Cortex of kidney (tissue), 1 donor: ENCODE measurements around the gene FAH.
"Not testable (repeated sequence)": the region's sequence is repeated elsewhere in the genome, so short reads cannot be mapped to it uniquely, and the experiment has no call there.

ENCODE experiments used
- DNase-seq: peaks from one replicate; lab custom pipeline; 2025; lab: John Stamatoyannopoulos, UW

FAH gene

DNA sequence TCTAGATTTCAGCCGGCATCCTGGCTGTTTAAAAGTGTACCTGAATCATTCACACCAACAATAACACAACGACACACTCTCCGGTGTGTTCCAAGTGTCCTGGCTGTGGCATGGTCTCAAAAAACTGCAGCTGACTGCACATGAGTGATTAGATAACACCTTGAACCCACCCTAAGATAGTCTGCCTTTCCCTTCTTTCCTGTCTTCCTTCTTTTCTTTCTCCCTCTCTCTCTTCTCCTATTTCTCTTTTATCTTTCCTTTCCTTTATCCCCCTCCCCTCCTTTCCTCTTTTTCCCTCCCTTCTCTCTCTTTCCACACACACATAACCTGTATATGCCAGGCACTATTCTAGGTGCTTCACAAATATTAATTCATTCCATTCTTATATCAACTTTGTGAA, 1.2 kb upstream of the FAH start:
- DNase-seq: no peak

DNA sequence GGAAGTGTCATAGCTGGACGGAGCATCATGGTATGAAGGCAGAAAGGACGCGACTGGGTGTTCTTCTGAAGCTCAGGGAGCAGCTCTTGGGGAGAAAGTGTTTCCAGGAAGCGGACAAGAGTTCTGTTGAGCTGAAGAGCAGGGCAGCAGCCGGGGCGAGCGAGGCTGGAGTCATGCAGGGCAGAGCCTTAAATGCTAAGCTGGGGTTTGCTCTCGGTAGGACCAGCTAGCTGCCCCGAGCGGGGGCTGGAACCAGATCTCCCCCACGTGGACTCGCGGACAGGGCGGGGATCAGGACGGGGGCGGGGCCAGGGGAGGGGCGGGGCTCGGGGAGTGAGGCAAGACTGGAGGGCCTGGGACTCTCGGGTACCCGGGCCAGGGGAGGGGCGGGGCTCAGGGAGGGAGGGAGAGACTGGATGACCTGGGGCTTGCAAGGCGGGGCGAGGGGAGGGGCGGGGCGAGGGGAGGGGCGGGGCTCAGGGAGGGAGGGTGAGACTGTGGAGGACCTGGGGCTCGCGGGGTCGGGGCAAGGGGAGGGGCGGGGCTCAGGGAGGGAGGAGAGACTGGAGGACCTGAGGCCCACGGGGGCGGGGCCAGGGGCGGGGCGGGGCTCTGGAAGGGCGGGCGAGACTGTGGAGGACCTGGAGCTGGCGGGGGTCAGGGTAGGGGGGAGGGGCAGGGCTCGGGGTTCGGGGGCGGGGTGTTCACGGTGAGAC, 461 bp upstream of the FAH start:
- peak; percentile 29 for DNase-seq

DNA sequence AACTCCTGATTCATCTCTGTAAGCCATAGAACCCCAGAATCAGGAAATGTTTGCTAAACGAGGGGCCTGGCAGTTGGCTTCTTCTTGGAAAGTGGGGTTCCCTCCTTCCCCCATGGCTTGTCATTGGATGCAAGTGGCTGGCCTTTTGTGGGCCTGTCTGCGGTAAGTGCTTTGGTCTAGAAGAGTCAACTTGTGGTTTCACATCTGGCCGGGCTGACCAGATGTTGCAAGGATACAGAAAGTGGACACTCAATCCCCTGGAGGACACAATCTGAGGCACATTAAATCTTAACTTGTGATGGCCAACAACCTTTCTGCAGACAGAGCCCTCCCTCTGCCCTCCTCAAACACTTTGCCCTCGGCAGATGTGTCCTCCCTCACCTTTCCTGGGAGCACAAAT, 1.1 kb downstream of the FAH start:
- no peak for DNase-seq

DNA sequence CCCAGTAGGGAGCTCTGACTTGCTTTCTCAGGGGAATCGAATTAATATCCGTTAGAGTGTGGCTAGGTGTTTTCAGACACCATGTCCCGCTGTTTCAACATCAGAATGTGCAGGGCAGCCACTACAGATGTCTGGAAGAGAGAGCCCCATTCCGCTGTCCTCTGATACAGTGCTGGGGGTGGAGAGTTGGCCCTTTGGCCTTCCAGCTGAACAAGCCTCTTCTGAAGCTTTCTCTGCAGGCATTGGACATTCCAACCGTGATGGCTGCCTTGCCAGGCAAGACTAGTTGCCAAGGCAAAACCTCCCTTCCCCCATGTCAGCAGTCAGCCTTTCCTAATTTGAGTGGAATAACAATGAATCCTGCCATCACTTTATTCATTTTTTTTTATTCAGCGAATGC, 1.5 kb downstream of the FAH start:
- DNase-seq: no peak

DNA sequence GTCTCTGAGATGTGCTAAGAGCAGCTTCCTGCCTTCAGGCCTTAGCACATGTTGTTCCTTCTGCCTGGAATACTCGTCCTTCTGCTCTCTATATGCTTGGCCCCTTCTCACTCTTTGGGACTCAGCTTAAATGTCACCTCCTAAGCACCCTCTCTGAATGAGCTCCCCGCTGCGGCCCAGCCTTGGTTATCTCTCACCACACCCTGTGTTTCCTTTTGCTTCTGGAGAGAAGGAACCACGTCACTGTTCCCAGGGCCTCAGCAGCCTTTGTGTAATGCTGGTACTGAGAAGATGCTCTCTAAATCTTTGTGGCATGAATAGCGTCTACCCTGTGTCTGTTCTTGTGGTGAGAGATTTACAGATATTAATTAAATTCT, 2.2 kb downstream of the FAH start:
- DNase-seq: no peak

DNA sequence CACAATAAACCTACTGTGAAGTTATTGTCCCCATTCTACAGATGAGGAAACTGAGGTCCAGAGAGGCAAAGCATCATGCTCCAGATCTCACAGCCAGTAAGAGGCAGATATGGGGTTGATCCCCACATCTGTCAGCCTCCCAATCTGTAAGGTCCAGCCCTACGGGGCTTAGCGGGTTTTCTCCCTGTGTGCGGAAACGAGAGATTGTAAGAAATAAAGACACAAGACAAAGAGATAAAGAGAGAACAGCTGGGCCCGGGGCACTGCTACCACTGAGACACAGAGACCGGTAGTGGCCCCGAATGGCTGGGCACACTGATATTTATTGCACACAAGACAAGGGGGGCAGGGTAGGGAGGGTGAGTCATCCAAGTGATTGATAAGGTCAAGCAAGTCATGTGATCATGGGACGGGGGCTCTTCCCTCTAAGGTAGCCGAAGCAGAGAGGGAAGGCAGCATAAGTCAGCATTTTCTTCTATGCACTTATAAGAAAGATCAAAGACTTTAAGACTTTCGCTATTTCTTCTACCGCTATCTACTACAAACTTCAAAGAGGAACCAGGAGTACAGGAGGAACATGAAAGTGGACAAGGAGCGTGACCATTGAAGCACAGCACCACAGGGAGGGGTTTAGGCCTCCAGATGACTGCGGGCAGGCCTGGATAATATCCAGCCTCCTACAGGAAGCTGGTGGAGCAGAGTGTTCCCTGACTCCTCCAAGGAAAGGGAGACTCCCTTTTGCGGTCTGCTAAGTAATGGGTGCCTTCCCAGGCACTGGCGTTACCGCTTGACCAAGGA, 2.8 kb downstream of the FAH start:
- not testable (repeated sequence) for DNase-seq

DNA sequence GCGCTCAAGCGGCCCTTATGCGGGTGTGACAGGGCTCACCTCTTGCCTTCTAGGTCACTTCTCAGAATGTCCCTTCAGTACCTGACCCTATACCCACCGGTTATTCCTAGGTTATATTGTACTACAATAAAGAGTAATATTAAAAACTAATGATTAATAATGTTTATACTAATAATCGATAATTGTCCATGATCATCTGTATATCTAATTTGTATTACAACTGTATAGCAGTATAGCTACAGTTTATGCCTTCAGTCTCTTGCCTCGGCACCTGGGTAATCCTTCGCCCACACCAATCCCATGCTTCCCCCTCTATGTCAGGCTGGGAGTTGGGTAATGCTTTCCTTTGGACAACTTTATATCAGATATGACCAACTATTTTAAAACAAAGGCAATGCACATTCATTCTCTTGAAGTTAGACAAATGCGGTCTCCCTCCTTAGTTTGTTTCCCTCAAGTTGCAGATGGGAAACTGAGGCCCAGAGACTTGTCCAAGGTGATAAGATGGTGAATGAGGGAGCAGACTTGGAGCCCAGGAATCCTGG, 3.4 kb downstream of the FAH start:
- no peak for DNase-seq

DNA sequence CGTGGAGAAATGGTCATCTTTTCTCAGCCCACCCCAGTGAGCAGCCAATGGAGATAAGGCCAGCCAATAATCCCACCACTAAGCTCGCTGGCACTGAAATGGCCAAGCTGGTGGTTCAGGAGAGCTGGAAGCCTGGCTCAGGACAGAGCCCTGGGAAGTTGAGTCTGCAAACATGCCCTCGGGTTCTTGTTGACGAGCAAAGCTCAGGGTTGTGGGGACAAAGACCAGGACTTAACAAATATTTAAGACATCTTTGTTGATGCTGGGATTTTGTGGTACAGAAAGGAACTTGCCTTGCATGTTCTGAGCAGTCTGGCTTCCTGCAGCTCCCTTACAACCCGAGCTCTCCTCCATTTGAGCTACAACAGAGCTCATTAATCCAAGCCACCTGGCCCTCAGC, 4.4 kb downstream of the FAH start:
- DNase-seq: no peak

DNA sequence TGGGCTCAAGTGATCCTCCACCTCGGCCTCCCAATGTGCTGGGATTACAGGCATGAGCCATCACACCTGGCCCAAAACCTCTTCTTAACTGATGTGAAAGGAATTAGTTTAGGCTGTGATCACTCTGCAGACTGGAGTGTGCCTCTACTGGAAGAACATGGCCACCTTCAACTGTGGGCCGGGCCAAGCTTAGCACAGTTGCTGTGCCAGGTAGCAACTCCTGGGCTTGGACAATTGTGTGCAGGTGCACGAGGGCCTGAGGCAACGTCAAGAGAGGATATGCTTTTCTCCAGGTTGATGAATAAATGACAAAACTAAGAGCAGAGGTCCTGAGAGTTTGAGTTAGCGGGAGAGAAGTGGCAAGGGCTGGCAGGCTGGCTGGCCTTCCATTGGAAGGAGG, 6.5 kb downstream of the FAH start:
- no peak for DNase-seq

DNA sequence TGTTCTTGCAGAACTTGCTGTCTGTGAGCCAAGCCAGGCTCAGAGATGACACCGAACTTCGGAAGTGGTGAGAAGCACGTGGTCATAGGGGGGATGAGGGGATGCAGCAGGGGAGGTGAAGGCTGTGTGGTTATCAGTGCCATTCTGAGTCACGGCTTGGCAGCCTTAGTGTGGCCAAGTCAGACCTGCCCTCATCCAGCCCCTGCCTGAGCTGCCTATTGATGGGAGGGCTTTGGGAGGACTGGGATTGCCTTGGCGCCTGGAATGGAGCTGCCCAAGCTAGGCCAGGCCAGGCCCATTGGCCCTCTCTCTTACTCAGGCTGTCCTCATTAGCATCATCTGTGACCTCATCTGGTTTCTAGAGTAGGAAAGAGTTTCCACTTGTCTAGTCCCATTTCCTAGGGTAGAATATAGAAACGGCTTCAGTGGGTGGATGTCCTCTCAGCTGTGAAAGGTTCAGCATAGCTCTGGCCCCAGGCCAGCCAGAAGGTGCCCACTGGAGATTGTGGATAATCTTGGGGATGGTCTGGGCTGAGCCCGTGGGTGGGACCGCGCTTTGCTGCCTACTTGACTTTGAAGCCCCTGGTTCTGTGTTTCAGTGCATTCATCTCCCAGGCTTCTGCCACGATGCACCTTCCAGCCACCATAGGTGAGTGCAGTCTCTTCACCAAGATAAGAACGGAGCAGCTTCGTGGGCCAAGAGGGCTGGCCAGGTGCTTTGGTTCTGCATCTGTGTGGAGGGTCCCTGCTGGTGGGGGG, 7.2 kb downstream of the FAH start:
- DNase-seq: no peak

DNA sequence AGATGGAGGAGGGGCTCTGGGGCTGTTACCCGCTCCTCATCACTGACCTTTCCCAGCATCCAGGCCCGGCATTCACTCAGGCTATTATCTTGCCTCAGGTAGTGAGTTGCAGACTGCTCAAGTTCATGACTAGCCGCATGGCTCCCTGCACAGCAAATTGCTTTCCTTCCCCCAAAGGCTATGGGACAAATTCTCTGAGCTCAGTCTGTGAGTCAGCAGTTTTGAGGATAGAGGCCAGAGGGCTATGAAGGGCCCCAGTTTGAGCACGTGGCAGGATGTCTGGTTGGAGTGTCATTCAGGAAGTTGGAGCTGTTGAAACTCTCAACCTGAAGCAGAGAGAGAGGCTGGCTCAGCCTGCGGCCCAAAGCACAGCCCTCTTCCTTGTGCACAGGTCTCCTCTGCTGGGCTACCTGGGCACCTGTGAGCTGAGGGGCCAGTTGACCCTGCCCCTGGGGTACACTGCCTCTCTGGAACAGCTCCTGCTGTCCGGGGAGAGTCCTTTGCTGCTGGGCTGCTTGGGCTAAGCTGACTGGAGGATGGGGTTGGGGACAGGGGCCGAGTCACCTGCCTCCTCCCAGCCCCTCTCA, 7.9 kb downstream of the FAH start:
- no peak for DNase-seq

DNA sequence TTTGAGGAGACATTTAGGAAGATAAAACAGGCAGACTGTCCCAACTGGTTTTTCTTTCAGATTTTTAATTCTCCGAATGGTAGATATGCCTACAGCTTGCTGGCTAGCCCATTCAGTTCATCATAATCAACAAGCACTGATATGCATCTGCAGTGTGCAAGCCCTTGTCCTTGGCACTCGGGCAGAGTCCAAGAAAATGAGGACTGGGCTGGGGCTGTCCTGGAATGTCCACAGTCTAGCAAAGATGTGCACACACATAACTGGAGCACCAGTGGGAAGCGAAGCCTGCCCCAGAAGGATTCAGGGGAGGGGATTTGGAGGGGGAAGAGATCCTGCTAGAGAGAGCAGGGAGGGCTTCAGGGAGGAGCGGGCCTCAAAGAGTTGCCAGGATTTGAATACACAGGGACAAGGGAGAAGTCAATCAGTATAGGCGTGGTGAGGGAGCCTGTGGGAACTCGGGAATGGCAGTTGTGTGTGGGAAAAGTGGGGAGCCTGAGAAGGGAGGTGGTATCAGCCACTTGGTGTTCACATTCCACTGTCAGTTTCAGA, 8.7 kb downstream of the FAH start:
- DNase-seq: no peak

DNA sequence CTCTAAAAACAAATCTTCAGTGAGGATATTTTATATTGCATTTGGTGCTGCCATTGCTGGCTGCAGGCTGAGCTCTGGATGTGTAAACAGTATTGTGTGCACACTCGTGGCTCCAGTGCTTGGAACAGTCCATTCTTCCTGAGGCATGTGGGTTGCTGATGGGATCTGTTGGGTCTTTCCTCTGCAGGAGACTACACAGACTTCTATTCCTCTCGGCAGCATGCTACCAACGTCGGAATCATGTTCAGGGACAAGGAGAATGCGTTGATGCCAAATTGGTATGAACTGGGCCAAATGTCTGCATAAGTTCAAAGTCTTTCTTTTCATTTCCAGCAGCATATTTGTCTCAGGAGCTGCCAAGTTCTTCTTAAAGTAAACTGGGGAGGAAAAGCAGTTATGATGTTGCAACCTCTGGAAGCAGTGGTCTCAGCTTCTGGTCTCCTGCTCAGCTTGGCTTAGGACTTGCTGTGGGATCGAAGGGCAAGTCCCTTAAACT, 9.3 kb downstream of the FAH start:
- no peak for DNase-seq

DNA sequence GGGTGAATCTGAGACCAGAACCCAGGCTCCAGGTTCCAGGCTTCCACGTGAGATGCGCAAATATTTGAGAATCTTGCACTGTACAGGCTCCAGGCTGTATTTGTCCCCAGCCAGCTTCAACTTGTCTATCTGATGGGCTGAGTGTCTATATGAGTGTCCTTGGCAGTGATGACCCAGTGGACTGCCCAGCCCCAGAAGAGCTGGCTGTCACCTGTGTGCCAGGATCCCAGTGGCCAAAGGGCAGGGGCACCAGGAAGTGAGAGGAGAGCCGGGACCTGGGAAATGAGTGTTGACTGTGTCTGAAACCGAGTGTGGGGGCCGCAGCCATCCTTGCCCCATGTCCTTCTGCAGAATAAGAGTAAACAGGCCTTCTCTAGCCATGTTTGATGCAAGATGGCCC, 10.4 kb downstream of the FAH start:
- DNase-seq: no peak

DNA sequence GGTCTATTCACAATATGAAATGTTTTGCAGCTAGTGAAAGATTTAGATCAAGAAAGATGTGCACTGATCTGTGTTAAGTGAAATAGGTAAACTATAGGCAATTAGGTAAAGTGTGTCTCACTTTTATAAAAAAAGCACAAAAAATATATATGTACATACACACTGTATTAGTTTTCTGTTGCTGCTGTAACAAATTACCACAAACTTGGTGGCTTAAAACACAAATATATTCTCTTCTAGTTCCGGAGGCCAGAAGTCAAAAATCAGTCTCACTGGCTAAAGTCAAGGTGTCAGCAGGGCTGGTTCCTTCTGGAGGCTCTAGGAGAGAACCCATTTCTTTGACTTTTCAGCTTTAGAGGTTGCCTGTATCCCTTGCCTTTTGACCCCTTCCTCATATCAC, 11.1 kb downstream of the FAH start:
- DNase-seq: no peak

DNA sequence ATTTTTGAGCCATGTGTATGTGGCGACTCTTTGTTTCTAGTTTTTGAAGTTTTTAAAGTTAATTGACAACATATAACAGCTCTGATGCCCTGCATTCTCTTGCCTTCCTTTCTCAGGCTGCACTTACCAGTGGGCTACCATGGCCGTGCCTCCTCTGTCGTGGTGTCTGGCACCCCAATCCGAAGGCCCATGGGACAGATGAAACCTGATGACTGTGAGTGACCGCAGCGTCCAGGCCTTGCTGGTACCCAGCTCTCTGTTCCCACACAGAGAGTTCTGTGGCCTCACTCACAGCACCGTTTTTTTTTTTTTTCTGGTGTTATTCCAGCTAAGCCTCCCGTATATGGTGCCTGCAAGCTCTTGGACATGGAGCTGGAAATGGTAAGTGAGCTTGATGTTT, 15.1 kb downstream of the FAH start:
- DNase-seq: no peak

DNA sequence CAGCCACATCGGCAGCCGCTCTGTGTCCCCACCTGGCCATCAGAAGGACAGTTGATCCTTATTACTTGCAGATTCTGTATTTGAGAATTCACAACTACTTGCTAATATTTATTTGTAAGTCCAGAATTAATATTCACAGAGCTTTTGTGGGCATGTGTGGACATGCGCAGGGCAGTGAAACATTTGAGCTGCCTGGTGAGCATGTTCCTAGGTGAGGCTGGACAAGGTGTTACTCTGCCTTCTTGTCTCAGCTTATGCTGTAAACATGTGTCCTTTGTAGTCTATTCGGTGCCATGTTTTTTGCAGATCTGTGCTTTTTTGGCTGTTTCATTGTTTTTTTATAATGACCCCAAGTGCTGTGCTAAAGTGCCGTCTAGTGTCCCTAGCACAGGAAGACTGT, 15.6 kb downstream of the FAH start:
- no peak for DNase-seq

DNA sequence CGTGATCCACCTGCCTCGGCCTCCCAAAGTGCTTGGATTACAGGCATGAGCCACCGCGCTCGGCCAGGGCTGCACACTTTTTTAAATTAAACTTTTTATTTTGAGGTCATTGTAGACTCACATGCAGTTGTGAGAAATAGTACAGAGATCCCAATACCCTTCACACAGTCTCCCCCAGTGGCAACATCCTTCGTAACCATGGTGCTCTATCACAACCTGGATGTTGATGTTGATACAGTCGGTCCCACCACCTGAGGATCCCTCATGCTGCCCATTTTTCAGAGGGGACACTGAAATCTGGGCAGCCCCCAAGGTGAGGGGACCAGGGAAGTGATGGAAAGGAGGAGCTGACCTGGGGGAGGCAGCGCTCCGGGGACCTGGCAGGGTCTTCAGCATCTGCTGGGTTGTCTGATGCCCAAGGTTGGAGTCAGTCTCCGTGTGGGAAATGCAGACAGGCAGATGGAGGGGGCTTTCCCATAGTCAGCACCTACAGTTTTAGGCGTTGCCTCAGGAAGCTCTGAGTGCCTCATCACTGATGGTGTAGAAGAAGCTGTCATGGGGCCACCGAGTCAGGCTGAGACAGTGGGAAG, 17.1 kb downstream of the FAH start:
- DNase-seq: no peak

DNA sequence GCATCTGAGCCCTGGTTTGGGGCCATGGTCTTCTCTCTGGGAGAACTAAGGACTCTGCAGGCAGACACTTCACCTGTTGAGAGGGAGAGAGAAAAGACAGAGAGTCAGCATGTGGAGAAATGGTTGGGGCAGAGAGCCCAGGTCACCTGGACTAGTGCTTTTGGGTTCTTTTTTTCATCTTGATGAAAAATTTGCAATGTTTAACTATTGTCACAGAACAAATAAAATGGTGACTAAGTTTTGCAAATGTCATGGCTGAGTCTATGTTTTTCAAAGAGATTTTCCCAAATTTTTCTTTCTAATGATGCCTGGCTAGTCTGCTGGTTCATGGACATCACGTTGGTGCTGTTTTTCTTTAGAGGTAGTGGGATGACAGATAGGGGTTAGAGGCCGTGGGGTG, 17.8 kb downstream of the FAH start:
- DNase-seq: no peak

DNA sequence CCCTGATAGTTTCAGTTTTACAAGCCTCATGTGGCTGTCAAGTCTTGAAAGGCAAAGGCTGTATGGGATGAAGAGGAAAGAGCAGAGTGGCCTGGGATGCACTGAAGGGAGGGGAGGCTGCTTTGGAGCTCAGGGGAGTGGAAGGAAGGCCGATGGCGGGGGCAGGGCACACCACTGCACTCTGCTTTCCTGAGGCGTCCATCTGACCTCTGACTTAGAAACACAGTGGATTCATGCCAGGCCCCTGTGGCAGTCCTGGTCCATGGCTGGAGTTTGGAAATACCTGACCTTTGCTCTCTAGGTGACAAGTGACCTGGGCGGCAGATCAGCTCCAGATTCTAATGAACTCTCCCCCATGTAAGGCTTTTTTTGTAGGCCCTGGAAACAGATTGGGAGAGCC, 19.0 kb downstream of the FAH start:
- DNase-seq: no peak

DNA sequence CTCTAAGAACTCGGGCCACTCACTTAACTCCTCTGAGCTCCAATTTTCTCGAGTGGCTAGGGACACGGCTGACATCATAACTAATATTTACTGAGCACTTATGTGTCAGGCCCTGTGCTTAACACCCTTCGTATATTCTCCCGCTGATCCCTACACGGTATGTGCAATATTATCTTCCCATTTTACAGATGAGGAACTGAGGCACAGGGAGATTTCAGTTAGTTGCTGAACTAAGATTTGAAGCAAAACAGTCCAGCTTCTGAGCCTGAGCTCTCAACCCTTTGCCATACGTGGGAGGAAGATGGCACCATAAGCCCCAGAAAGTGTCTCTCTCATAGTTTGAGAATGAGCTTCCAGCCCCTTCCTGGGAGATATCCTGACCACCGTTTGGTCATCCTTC, 19.6 kb downstream of the FAH start:
- DNase-seq: no peak
